Tongue (tissue), 3 donors: ENCODE data around the gene FRMD4A. TPM values are rescaled to one million over a fixed set of nuclear protein-coding genes. Genes with fewer than 3 reads are reported as not detected.

Source experiments
- DNase-seq: peaks from one replicate; pipeline ENCODE4 v3.0.0-alpha.2; 2015
- small RNA-seq: library from RNA; depleted of rRNA; stranded (forward); fragments of <200 nt; gene quantifications from one replicate; pipeline ENCODE3, GENCODE V24; 2014; ENCODE audit warnings: low replicate concordance
- total RNA-seq: library from RNA; depleted of rRNA; stranded (reverse); fragments of >200 nt; gene quantifications from one replicate; pipeline ENCODE4 v1.2.3, GENCODE V29; 2014

The FRMD4A gene
- total RNA-seq, 1 donor from 2014 or later, result 29.5 TPM

DNA sequence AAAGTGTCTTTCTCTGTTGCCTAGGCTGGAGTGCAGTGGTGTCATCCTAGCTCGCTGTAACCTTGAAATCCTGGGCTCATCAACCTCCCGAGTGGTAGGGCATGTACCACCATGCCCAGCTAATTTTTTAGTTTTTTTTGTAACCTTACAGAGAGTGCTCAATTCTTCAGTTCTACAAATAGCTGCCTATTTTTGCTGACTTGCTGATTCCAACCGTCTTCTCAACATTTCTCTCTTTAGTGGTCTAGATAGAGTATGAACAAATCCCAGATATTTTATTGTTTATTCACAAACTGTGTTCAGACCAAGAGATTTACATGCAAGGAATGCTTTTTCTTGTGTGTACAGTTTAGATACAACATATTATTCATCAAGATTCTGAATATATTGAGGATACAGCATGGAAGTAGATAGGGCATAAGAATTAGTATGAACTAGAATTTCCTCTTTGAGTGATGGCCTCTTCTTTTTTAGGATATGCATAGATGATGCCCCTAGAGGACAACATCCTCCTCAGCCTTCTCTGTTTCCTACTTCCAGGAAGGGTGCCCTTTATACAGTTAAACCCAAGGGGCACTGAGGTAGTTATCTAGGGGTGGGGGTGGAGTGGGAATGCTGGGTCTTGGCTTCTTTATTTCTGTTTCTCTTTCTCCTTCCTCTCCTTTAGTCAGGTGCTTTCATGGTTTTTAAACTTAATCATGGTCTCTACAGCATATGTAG is 717.9 kb downstream of the FRMD4A start:
- DNase-seq, result no peak

DNA sequence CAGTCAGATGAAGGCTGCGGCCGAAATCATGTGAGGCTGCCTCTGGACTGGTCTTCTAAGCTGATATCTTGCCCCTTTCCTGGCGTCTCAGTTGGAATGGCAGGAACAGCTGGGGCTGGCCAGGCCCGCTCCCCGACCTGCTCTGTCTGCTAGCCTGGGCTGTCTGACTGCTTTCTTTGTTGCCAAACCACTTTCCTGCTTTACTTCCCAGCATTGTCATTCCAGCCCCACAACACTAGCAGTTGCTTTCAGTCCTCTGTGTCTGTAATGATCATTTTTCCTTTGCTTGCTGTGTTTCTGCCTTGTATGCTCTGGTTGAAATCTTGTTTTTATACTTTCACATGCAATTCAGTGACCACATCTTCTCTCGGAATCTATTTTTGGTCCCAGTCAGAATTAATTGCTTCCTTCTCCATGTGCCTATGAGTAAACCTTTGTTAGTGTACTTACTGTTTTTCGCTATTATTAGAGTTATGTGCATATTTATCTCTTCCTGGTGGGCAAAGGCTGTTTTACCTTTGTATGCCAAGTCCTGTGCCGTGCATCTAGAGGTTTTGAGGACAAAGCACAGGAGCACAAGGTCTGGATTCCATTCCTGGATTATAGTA is 722.4 kb downstream of the FRMD4A start:
- peak; percentile 93 for DNase-seq

DNA sequence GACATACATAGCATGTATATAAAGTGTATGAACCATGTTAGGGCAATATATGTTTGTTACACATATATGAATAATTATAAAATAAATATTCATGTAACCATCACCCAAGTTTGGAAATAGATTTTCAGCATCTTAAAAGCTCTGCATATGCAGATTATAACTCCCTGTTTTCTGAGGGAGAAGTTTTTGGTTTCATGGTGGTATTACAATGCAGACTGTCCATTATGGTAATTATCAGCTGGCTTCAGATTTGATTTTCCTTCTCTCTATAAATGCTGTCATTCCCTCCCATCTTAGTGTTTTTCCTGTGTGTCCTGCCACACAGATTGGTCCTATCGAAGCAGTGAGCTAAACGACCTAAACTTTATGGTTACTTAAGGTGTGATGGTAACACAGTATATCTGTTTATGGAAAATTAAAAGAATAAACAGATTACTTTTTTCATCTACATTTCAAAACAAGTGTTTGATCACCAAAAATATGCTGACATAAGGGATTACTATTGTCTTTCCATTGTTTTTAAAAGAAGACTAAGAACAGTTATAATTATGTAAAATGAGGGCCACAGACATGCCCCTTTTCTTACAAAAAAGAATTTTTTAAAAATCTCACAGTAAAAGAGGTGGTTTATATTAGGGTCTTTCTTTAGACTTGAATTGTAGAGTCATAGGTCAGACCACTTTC is 726.2 kb downstream of the FRMD4A start:
- no peak for DNase-seq

DNA sequence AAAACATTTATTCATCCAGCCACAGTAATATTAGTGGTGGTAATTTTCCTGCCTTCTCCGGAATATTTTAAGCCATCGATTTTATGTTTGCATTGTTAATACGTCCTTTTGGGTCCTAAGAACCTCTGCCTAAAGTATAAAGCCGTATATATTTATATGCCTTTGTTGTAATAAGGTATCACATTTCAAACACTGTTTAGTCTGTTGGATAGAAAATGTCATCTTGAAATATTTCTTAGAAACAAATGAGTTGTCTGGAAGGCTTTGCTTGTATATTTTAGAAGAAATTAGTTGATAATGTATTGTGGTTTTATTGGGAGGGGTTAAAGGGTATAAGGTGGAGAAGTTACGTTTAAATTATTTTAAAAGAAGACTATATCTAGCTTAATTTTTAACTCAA is 732.8 kb downstream of the FRMD4A start:
- no peak for DNase-seq

DNA sequence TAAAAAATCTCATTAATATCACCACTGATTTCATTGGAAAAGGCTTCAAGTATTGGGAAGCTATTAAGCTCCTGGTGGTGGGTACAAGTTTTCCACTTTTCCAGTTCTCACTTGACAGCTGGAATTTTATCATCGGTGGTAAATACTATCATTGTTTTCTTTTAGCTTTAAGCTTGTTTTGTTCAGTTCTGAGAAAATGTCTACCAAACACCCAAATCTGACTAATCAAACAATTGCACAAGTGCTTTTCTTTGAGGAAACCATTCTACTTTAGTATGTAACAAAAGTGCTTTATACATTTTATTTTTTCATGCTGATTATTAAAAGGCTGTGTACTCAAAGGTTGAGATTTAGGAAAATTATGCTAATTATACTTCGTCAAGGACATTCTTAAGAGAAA is 736.1 kb downstream of the FRMD4A start:
- DNase-seq, result no peak

Small RNA genes within 50 kb of the gene (small RNA-seq; reads per million reads assigned to genes)
- not detected for gene RNA5SP301
